GM18498 (cell line): ENCODE data around the gene CREB3L4.
"Not testable (repeated sequence)": the region's sequence is repeated elsewhere in the genome, so short reads cannot be mapped to it uniquely, and the experiment has no call there.

Source experiments
- ATAC-seq: cut with Tn5 transposase; IDR thresholded peaks from one replicate; pipeline ENCODE4 v1.9.1; 2021; ENCODE audit warnings: mild to moderate bottlenecking, moderate library complexity; ENCODE audit not compliant: unreplicated experiment

The CREB3L4 gene

DNA sequence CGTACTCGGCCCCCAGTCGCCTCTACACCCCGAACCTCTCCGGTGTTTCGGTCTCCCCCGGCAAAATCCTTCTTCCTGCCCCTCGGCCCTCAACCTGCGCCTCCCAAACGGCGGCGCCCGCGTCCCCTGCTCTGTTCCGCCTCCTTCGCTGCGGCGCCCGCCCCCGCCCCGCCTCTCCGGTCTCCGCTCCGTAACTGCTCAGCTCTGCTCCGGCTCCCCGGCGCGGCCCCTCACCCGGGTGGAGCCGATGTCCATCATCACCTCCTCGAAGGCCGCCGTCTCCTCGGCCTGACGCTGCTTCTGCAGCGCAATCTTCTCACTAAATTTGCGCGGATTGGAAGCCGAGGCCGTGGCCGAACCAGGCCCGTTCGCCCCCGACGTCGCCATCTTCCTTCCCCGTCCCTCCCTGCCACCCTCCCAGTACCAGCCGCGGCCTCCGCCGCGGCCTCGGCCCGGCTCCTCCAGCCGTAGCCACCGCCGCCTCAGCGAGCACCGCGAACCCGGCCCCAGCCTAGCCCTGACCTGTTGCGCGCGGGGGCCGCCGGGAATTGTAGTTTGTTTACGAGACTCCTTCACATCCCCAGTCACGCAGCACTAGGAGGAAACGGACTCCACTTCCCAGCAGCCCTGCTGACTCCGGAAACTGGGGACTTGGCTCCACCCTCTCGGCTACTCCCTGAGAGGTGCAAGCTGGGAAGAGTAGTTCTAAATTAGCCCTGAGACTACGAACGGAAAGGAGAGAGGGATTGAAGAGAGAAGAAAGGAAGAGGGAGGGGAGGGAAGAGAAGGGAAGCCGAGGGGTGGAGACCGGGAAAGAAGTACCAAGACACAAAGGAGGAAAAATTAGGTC lies 9.4 kb upstream of the CREB3L4 start, which contains the start of gene CRTC2:
Gene CRTC2, minus strand, starts transcription at position 502 of the 850 bp plus-strand sequence. Its CDS starts 115 bp downstream, at position 387.
- ATAC-seq = peak; percentile 78

DNA sequence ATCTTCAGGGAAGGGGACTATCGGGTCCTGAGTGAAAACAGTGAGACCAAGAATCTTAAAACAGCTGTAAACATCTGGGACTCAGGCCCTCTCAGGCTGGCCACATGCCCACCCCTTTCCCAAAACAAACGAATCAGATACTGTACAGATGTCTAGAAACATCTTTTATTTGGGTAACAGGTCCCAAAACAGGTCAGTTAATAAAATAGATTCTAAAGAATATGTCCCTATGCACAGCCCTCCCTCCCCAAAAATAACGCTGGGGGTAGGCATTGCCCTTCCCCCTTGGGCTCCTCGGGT lies 8.8 kb upstream of the CREB3L4 start:
- no peak for ATAC-seq

GRCh38 chr1:153959454-153959853 lies 8.2 kb upstream of the CREB3L4 start:
- no peak for ATAC-seq

DNA sequence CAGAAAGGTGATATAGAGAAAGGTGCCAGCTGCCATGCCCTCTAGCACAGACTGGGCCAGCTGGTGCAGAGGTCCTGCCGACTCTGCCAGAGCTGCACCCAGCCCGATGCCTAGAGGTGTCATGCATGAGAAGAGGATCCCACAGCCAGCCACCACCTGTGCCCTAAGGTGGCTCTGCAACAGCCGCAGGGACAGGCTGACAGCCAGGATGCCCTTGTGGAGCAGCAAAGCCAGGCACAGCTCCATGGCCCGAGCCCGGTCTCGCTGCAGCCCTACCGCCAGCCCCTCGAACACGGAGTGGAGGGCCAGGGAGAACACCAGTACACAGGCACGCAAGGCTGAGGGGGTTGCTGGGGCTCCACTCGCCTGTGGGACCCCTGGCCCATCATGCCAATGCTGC lies 7.5 kb upstream of the CREB3L4 start:
- no peak for ATAC-seq

- no peak for ATAC-seq
Observed at GRCh38 chr1:153961421-153961820, 6.3 kb upstream of the CREB3L4 start.

GRCh38 chr1:153962088-153963029 lies 5.3 kb upstream of the CREB3L4 start:
- ATAC-seq = no peak

DNA sequence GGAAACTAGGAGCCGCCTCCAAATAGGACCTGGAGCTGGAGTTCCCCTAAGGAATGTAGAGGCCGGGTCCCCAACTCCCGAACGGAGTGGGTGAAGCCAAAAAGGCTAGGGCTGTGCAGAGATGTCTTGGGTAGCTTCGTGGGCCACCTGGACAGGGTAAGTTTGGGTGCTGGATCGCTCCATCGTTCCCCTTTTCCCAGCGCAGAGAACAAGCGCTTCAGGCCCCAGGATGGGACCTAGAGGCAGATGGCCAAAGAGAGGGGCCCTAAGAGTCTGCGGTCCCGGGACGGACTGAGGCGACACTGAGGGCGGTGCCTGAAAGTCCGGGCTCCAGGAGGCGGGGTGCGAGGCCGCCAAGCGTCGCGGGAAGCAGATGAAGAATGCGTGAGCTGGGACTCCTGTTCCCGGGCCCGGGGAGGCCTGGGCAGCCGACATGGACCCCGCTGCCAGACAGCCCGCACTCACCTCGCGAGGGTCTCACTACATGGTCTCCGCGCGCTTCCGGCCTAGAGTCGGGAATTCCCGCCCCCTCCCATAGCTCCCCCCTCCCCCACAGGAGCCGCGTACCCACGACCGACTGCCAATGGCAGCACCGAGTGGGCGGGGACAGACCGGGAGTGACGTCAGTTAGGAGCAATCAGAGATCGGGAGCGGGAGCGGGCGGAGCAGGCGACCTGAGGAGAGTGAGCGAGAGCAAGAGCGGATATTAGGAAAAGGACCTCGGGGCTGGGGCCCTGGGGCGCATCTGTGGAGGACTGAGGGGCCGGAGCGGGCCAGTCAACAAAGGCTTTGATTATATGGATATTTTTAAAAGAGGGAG lies 4.5 kb upstream of the CREB3L4 start, which contains the start of gene SLC39A1:
Gene SLC39A1, minus strand, starts transcription at position 508 of the 820 bp plus-strand sequence. CDS start 822 bp downstream, outside the sequence.
- peak; percentile 52 for ATAC-seq

DNA sequence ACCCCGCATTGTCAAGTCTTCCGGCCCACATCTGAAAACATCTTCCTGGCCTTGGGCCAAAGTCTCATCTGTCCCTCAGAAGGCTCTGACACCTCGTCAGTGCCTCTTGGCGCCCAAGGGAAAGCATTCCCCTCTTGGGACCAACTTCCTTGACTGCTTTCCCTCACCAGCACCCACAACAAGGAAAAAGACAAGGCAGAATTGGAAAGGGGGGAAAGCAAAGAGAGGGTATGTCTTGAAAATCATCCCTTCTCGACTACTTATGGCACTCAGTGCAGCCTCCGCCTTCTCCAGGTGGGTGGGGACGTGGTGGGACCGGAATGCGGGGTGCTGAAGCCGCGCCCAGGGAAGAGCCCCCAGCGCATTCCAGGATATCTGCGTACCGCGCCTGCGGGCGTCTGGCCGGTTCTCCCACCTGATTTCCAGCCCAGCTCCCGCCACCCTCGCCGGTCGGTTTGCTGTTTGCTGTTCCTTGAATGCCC lies 3.8 kb upstream of the CREB3L4 start:
- no peak for ATAC-seq

DNA sequence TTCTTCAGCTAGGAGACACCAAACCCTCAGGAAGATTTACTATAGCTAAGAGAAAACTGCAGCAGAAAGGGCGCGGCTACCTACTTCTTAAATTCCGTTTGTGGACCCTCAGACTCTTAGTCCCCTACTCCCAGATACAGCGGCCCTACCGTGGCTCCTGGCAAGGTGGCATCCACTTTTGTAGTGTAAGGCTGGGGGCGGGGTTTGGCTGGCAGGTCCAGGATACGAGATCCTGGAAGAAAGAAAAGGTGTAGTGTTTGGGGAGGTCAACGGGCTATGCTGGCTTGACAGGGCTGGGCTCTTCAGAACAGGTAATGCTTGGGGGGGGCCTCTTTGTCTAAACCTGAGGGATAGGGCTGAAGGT lies 280 bp downstream of the CREB3L4 start:
- no peak for ATAC-seq

DNA sequence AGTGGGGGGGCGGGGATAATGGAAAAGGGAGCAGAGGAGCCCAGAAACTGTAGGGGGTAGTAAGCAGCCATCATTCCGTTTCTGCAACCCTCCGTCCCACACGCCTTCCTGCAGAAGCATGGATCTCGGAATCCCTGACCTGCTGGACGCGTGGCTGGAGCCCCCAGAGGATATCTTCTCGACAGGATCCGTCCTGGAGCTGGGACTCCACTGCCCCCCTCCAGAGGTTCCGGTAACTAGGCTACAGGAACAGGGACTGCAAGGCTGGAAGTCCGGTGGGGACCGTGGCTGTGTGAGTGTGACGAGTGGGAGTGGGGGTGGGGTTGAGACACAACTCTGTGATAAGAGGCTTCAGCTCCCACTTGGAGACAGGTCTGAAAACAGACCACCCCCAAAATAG lies 706 bp downstream of the CREB3L4 start:
- ATAC-seq = no peak

DNA sequence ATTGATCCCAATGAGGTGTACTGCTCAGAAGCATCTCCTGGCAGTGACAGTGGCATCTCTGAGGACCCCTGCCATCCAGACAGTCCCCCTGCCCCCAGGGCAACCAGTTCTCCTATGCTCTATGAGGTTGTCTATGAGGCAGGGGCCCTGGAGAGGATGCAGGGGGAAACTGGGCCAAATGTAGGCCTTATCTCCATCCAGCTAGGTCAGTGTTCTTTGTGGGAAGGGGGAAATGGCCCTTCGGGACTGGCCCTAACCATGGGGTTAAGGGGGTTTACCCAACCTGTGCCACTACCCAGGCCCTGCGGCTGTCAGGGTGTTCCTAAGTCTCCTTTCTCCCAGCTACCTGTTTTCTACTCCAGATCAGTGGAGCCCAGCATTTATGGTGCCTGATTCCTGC lies 1.3 kb downstream of the CREB3L4 start:
- no peak for ATAC-seq

DNA sequence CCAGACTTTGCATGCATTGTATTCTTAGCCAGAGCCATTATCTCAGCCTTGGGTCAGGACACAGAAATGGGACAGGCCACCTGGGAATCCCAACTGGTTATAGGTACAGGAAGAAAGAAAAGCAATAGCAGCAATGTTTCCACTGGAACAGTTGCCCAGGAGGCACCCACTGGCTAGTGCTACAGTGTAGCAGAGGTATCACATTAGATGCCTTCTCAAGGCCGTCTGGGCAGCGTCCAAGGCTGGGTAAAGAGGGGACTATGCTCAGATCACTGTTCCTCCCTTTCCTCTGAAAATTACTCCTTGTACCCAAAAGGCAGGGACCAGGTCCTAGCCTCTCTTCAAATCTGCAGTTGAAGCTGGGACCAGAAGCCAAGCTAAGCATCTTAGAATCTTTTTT lies 2.6 kb downstream of the CREB3L4 start:
- no peak for ATAC-seq

- no peak for ATAC-seq
Observed at GRCh38 chr1:153973071-153973470, 5.4 kb downstream of the CREB3L4 start.

GRCh38 chr1:153973525-153973924 lies 5.8 kb downstream of the CREB3L4 start:
- ATAC-seq = no peak

GRCh38 chr1:153976819-153977249 lies 9.1 kb downstream of the CREB3L4 start:
- no peak for ATAC-seq

- peak; percentile 83 for ATAC-seq
Observed at GRCh38 chr1:153977250-153978240, 9.8 kb downstream of the CREB3L4 start, which contains the start of gene JTB. Gene JTB (minus strand): TSS chr1:153977674. CDS start chr1:153977252, 422 bp downstream.

DNA sequence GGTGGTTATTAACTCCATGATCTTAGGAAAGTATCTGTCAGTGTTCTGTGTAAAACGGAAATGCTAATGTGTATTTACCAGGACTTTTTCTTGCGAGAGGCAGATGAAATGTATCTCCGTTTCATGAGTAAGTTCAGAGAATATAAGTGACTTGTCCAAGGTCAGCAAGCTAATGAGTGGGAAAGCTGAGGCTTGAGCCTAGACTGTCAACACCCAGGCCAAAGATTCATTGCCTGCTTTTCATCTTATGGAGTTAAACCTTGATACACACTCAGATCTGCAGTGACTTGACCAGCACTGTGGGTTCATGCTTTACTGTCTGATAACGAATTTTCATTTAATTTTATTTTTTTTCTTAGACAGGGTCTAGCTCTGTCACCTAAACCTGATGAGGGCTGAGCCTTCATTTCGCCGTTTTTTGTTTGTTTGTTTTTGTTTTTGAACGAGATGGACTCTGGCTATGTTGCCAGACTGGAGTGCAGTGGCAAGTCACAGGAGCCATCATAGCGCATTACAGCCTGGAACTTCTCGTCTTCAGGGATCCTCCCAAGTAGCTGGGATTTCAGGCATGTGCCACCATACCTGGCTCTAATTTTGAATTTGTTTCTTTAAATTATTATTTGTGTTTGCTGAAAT lies 10.7 kb downstream of the CREB3L4 start:
- no peak for ATAC-seq

DNA sequence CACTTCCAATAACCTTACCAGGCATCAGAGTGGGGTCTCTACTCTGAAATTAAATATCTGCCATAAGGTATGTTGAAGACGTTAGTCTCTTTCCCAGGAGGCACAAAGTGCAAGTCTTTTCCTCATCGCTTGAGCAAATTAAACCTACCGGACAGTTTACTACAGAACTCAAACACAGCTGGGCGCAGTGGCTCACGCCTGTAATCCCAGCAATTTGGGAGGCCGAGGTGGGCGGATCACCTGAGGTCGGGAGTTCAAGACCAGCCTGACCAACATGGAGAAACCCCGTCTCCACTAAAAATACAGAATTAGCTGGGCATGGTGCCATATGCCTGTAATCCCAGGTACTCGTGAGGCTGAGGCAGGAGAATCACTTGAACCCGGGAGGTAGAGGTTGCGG lies 11.4 kb downstream of the CREB3L4 start:
- ATAC-seq = not testable (repeated sequence)

DNA sequence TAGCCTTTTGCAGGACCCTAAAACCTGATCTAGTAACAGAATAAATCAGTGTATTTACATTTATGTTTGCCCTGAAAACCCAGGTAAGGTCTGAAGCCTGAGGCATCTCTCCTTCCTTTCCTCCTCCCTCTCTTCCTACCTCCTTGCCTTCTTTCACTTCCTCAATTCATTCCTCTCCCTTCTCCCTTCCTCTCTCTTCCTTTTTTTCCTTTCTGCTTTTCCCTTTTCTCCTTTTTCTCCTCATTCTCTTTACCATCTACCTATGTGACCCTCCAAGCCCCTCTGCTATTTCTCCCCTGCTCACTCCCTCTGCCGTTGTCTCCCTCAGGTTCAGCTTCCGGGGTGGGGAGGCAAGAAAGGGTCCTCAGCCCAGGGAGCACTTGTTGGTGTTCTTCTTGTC lies 14.0 kb downstream of the CREB3L4 start:
- ATAC-seq = not testable (repeated sequence)
